Glomerular visceral epithelial cell (primary cell): ENCODE measurements around the gene HSPBP1.

Experiments
- DNase-seq: peaks from one replicate; pipeline ENCODE4 v3.0.0-alpha.2; 2016; ENCODE audit errors: extremely low spot score

Gene HSPBP1

GRCh38 chr19:55255618-55256423 lies 24.1 kb downstream of the HSPBP1 start:
- DNase-seq, result peak; percentile 60

GRCh38 chr19:55254625-55254977 lies 25.3 kb downstream of the HSPBP1 start:
- no peak for DNase-seq

- DNase-seq, result no peak
Observed at GRCh38 chr19:55253842-55254624, 25.9 kb downstream of the HSPBP1 start.

- DNase-seq, result no peak
Observed at GRCh38 chr19:55252760-55253663, 26.9 kb downstream of the HSPBP1 start.

- DNase-seq, result peak; percentile 88
Observed at GRCh38 chr19:55251341-55252081, 28.4 kb downstream of the HSPBP1 start.

GRCh38 chr19:55250262-55251036 lies 29.5 kb downstream of the HSPBP1 start:
- DNase-seq, result no peak

GRCh38 chr19:55249841-55250240 lies 30.1 kb downstream of the HSPBP1 start:
- DNase-seq, result no peak

- DNase-seq, result no peak
Observed at GRCh38 chr19:55248704-55249103, 31.2 kb downstream of the HSPBP1 start.

- no peak for DNase-seq
Observed at GRCh38 chr19:55248166-55248675, 31.7 kb downstream of the HSPBP1 start.

GRCh38 chr19:55247621-55248099 lies 32.2 kb downstream of the HSPBP1 start:
- peak; percentile 80 for DNase-seq

- DNase-seq, result no peak
Observed at GRCh38 chr19:55246462-55247451, 33.2 kb downstream of the HSPBP1 start.

GRCh38 chr19:55245236-55245904 lies 34.5 kb downstream of the HSPBP1 start:
- DNase-seq, result no peak

- DNase-seq, result no peak
Observed at GRCh38 chr19:55244004-55244680, 35.8 kb downstream of the HSPBP1 start.

GRCh38 chr19:55242517-55242916 lies 37.4 kb downstream of the HSPBP1 start:
- DNase-seq, result no peak

- DNase-seq, result no peak
Observed at GRCh38 chr19:55241935-55242464, 37.9 kb downstream of the HSPBP1 start.

- DNase-seq, result no peak
Observed at GRCh38 chr19:55241143-55241934, 38.6 kb downstream of the HSPBP1 start.

- no peak for DNase-seq
Observed at GRCh38 chr19:55240713-55241020, 39.2 kb downstream of the HSPBP1 start.
